HEK293 (cell line): ENCODE data around the gene MRC2.

Experiments used
- CTCF ChIA-PET: fragments of 350-600 bp; formaldehyde crosslinking; extraction: SDS; loops from one replicate; lab custom pipeline; 2021; ENCODE audit warnings: antibody characterized with exemption; lab: Yijun Ruan, JAX
- POLR2A ChIA-PET: fragments of 300-600 bp; formaldehyde crosslinking; extraction: SDS; loops from one replicate; lab custom pipeline; 2020; ENCODE audit warnings: antibody characterized with exemption, inconsistent platforms; lab: Yijun Ruan, JAX
- H3K27ac ChIP-seq: fragments of 200-500 bp; sonication (Bioruptor generic); 2 replicates; pipeline ENCODE4 v1.5.1; 2014; ENCODE audit warnings: low read depth, low read length, control low read depth, inconsistent platforms; ENCODE audit errors: extremely low read depth
- H3K36me3 ChIP-seq, 2 experiments: fragments of 200-500 bp in 1 of 2; sonication (Bioruptor generic) in 1 of 2; 1 replicate in 1 of 2; 2 replicates in 1 of 2; pipeline ENCODE4 v1.5.1; 2014 to 2017; ENCODE audit warnings: inconsistent platforms in 2 of 2, low read length in 2 of 2; ENCODE audit not compliant: control insufficient read depth in 2 of 2, insufficient read depth in 1 of 2
- H3K4me1 ChIP-seq: fragments of 200-500 bp; sonication (Bioruptor generic); 2 replicates; pipeline ENCODE4 v1.5.1; 2014; ENCODE audit warnings: mild to moderate bottlenecking, low read length, inconsistent platforms; ENCODE audit not compliant: control insufficient read depth, insufficient read depth
- H3K4me3 ChIP-seq: 2 replicates; pipeline ENCODE4 v1.5.1; 2011; ENCODE audit warnings: low read depth, mild to moderate bottlenecking, control low read depth, low read length, moderate library complexity
- H3K9me3 ChIP-seq: fragments of 200-500 bp; sonication (Bioruptor generic); 2 replicates; pipeline ENCODE4 v1.5.1; 2014; ENCODE audit warnings: low read depth, low read length, inconsistent platforms; ENCODE audit not compliant: control insufficient read depth, insufficient read depth
- SALL2 ChIP-seq: fragments of 450-650 bp; formaldehyde crosslinking; IDR thresholded peaks from 2 replicates; pipeline ENCODE4 v1.5.0; 2017; ENCODE audit warnings: missing biosample characterization, mild to moderate bottlenecking, missing genetic modification characterization, borderline replicate concordance
- ZBTB21 ChIP-seq: fragments of 450-650 bp; formaldehyde crosslinking; IDR thresholded peaks from 2 replicates; pipeline ENCODE4 v1.5.1; 2017; ENCODE audit warnings: missing biosample characterization, missing genetic modification characterization
- ZNF138 ChIP-seq: fragments of 450-650 bp; formaldehyde crosslinking; IDR thresholded peaks from 2 replicates; pipeline ENCODE4 v1.5.1; 2016; ENCODE audit warnings: missing biosample characterization, missing genetic modification characterization, borderline replicate concordance
- ZNF155 ChIP-seq: fragments of 450-650 bp; formaldehyde crosslinking; IDR thresholded peaks from 2 replicates; pipeline ENCODE4 v1.5.1; 2016; ENCODE audit warnings: missing biosample characterization, missing genetic modification characterization
- ZNF184 ChIP-seq: fragments of 450-650 bp; IDR thresholded peaks from 2 replicates; pipeline ENCODE4 v1.5.1; 2018; ENCODE audit warnings: missing biosample characterization, mild to moderate bottlenecking, missing genetic modification characterization
- ZNF302 ChIP-seq: fragments of 450-650 bp; formaldehyde crosslinking; IDR thresholded peaks from 2 replicates; pipeline ENCODE4 v1.5.1; 2016; ENCODE audit warnings: missing biosample characterization, missing genetic modification characterization, low read depth
- ZNF600 ChIP-seq: fragments of 450-650 bp; formaldehyde crosslinking; IDR thresholded peaks from 2 replicates; pipeline ENCODE4 v1.5.1; 2016; ENCODE audit warnings: missing biosample characterization, missing genetic modification characterization
- ZNF692 ChIP-seq: fragments of 450-650 bp; formaldehyde crosslinking; IDR thresholded peaks from 2 replicates; pipeline ENCODE4 v1.5.1; 2016; ENCODE audit warnings: missing biosample characterization, missing genetic modification characterization
- ZSCAN23 ChIP-seq: fragments of 450-650 bp; formaldehyde crosslinking; IDR thresholded peaks from 2 replicates; pipeline ENCODE4 v1.5.1; 2016; ENCODE audit warnings: missing biosample characterization, missing genetic modification characterization
- TF ChIP-seq, protein P1 (sequence below): fragments of 450-650 bp; formaldehyde crosslinking; IDR thresholded peaks from 2 replicates; pipeline ENCODE4 v1.5.1; 2016; ENCODE audit warnings: missing biosample characterization, missing genetic modification characterization
- TF ChIP-seq, protein P2 (sequence below): fragments of 450-650 bp; formaldehyde crosslinking; IDR thresholded peaks from 2 replicates; pipeline ENCODE4 v1.5.1; 2016; ENCODE audit warnings: missing biosample characterization, missing genetic modification characterization
- TF ChIP-seq, protein P3 (sequence below): fragments of 450-650 bp; formaldehyde crosslinking; IDR thresholded peaks from 2 replicates; pipeline ENCODE4 v1.5.1; 2016; ENCODE audit warnings: missing biosample characterization, missing genetic modification characterization
- TF ChIP-seq, protein P4 (sequence below): fragments of 450-650 bp; formaldehyde crosslinking; conservative IDR thresholded peaks from 2 replicates; pipeline ENCODE4 v1.5.1; 2016; ENCODE audit warnings: low read depth, missing biosample characterization, missing genetic modification characterization

The MRC2 gene

DNA sequence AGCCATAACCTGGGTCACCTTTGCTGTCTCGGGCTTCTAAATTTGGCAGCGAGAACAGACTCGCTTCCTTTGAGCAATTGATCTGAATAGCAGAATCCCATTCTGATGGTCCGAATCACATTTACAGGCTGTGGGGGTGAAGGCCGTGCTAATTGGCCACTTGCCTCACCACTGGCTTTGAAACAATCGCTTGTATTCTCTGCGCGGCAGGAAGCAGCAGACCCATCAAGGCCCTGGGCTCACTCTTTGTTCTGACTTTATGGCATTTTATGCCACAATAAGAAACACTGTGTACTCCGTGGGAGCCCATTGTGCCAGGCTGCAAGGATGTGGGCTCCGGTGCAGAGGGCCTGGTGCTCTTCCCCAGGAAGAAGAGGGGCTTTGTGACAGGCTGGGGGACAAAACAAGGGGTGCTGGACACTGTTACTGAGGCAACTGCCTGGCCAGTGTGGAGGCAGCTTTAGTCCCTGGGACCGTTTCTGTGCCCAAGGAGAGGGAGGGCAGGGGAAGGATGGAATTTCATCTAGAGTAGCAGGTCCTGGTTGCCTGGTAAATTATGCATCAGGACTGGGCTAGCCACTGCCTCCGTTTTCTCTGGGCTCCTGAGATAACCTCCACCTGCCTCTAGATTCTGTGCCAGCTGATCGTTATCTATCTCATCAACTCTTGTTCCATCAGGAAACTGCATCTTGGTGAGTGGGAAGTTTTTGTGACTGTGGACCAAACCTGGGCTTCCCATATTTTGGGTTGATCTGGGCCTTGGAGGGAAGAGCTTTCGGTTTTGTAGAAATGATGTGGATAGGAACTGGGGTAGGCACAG is 78.5 kb downstream of the MRC2 start:
- H3K27ac ChIP-seq: no peak overlapping the region
- H3K4me1 ChIP-seq: peaks cover 3% of the 10 kb centered on the region
- H3K36me3 ChIP-seq: no peaks in the 10 kb centered on the region
- H3K4me3 ChIP-seq: no peak overlapping the region
- TF ChIP-seq, protein P1, sequence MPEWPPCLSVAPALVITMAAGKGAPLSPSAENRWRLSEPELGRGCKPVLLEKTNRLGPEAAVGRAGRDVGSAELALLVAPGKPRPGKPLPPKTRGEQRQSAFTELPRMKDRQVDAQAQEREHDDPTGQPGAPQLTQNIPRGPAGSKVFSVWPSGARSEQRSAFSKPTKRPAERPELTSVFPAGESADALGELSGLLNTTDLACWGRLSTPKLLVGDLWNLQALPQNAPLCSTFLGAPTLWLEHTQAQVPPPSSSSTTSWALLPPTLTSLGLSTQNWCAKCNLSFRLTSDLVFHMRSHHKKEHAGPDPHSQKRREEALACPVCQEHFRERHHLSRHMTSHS (tag by site-specific recombination): no peak
- TF ChIP-seq ZNF138 (no peak), ZBTB21 (tag by site-specific recombination) (no peak), ZNF302 (tag by site-specific recombination) (no peak), ZNF155 (no peak), SALL2 (no peak), ZNF184 (no peak), ZSCAN23 (tag by site-specific recombination) (no peak), ZNF600 (tag by site-specific recombination) (no peak), ZNF692 (tag by site-specific recombination) (no peak)
- TF ChIP-seq, protein P2, sequence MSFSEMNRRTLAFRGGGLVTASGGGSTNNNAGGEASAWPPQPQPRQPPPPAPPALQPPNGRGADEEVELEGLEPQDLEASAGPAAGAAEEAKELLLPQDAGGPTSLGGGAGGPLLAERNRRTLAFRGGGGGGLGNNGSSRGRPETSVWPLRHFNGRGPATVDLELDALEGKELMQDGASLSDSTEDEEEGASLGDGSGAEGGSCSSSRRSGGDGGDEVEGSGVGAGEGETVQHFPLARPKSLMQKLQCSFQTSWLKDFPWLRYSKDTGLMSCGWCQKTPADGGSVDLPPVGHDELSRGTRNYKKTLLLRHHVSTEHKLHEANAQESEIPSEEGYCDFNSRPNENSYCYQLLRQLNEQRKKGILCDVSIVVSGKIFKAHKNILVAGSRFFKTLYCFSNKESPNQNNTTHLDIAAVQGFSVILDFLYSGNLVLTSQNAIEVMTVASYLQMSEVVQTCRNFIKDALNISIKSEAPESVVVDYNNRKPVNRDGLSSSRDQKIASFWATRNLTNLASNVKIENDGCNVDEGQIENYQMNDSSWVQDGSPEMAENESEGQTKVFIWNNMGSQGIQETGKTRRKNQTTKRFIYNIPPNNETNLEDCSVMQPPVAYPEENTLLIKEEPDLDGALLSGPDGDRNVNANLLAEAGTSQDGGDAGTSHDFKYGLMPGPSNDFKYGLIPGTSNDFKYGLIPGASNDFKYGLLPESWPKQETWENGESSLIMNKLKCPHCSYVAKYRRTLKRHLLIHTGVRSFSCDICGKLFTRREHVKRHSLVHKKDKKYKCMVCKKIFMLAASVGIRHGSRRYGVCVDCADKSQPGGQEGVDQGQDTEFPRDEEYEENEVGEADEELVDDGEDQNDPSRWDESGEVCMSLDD: no peak
- TF ChIP-seq, protein P3, sequence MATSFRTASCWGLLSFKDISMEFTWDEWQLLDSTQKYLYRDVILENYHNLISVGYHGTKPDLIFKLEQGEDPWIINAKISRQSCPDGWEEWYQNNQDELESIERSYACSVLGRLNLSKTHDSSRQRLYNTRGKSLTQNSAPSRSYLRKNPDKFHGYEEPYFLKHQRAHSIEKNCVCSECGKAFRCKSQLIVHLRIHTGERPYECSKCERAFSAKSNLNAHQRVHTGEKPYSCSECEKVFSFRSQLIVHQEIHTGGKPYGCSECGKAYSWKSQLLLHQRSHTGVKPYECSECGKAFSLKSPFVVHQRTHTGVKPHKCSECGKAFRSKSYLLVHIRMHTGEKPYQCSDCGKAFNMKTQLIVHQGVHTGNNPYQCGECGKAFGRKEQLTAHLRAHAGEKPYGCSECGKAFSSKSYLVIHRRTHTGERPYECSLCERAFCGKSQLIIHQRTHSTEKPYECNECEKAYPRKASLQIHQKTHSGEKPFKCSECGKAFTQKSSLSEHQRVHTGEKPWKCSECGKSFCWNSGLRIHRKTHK (tag by site-specific recombination): no peak
- TF ChIP-seq, protein P4, sequence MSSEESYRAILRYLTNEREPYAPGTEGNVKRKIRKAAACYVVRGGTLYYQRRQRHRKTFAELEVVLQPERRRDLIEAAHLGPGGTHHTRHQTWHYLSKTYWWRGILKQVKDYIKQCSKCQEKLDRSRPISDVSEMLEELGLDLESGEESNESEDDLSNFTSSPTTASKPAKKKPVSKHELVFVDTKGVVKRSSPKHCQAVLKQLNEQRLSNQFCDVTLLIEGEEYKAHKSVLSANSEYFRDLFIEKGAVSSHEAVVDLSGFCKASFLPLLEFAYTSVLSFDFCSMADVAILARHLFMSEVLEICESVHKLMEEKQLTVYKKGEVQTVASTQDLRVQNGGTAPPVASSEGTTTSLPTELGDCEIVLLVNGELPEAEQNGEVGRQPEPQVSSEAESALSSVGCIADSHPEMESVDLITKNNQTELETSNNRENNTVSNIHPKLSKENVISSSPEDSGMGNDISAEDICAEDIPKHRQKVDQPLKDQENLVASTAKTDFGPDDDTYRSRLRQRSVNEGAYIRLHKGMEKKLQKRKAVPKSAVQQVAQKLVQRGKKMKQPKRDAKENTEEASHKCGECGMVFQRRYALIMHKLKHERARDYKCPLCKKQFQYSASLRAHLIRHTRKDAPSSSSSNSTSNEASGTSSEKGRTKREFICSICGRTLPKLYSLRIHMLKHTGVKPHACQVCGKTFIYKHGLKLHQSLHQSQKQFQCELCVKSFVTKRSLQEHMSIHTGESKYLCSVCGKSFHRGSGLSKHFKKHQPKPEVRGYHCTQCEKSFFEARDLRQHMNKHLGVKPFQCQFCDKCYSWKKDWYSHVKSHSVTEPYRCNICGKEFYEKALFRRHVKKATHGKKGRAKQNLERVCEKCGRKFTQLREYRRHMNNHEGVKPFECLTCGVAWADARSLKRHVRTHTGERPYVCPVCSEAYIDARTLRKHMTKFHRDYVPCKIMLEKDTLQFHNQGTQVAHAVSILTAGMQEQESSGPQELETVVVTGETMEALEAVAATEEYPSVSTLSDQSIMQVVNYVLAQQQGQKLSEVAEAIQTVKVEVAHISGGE: no peak
- POLR2A ChIA-PET: no interaction called here
- H3K9me3 ChIP-seq: no peaks in the 10 kb centered on the region
- CTCF ChIA-PET: interaction anchor here (0.6 to 2.3 kb wide), 5 partner anchors 169 to 701 kb away, joined by 3 to 7 read pairs (median 4); no protein-coding TSS in a partner anchor
